Medulla oblongata (tissue), 1 donor: ENCODE results near the gene MYO7A.

Experiments used
- DNase-seq: peaks from one replicate; pipeline ENCODE4 v3.0.0-alpha.2; 2015; ENCODE audit errors: extremely low spot score

Gene MYO7A

GRCh38 chr11:77213589-77214428 is 85.8 kb downstream of the MYO7A start:
- DNase-seq = no peak

GRCh38 chr11:77214557-77214956 is 86.5 kb downstream of the MYO7A start:
- DNase-seq = no peak

- no peak for DNase-seq
Measured at GRCh38 chr11:77215106-77215505, 87.1 kb downstream of the MYO7A start.

GRCh38 chr11:77217156-77217555 is 89.1 kb downstream of the MYO7A start:
- DNase-seq = no peak

GRCh38 chr11:77223797-77224196 is 95.8 kb downstream of the MYO7A start:
- no peak for DNase-seq

GRCh38 chr11:77230878-77231605 is 103.0 kb downstream of the MYO7A start:
- no peak for DNase-seq

GRCh38 chr11:77231800-77232199 is 103.8 kb downstream of the MYO7A start:
- no peak for DNase-seq

GRCh38 chr11:77232242-77232641 is 104.2 kb downstream of the MYO7A start:
- DNase-seq = no peak

- DNase-seq = no peak
Measured at GRCh38 chr11:77233011-77233410, 105.0 kb downstream of the MYO7A start.

GRCh38 chr11:77236901-77237300 is 108.9 kb downstream of the MYO7A start:
- DNase-seq = no peak

GRCh38 chr11:77244277-77245027 is 116.4 kb downstream of the MYO7A start:
- no peak for DNase-seq

- no peak for DNase-seq
Measured at GRCh38 chr11:77249427-77249826, 121.4 kb downstream of the MYO7A start.

GRCh38 chr11:77250881-77251640 is 123.0 kb downstream of the MYO7A start:
- no peak for DNase-seq

GRCh38 chr11:77252555-77253270 is 124.7 kb downstream of the MYO7A start:
- DNase-seq = no peak

GRCh38 chr11:77253690-77254089 is 125.6 kb downstream of the MYO7A start:
- no peak for DNase-seq

- no peak for DNase-seq
Measured at GRCh38 chr11:77259641-77260040, 131.6 kb downstream of the MYO7A start.

- no peak for DNase-seq
Measured at GRCh38 chr11:77262803-77263202, 134.8 kb downstream of the MYO7A start.
